Measurements from ENCODE around the gene FAM222B.

The FAM222B gene

DNA sequence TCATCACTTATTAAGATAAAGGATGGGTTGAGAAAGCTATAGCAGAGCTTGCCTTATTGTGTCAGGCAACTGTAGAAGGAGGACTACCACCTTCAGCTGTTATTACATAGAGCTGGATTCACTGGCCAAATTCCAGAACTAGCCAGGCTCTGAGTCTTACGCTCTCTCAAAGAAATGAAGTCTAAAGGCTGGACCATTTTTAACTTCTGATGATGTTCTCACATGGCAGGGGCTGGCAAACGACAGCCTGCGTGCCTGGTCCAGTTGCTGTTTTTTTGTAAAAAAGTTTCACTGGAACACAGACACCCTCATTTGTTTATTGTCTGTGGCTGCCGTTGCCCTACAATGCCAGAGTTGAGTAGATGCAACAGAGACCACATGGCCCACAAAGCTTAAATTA lies 77.6 kb downstream of the FAM222B start:
- no peak for DNase-seq

DNA sequence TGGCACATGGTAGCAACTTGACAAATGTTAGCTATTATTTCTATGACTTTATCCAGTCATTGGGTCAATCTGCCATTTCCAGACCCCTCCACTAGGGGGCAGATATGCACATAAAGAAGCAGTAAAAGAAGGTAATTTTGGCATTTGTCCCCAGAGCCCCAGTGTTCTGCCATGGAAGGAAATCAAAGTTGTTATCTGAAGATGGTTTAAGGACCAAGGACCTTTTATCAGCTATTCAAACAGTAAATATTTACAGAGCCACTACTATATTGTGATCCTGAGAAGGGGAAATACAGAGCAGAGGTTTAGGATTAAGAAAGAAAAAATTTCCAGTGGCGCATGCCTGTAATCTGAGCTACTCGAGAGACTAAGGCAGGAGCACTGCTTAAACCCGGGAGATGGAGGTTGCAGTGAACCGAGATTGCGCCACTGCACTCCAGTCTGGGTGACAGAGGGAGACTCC lies 78.8 kb downstream of the FAM222B start:
- DNase-seq, result peak; percentile 66

DNA sequence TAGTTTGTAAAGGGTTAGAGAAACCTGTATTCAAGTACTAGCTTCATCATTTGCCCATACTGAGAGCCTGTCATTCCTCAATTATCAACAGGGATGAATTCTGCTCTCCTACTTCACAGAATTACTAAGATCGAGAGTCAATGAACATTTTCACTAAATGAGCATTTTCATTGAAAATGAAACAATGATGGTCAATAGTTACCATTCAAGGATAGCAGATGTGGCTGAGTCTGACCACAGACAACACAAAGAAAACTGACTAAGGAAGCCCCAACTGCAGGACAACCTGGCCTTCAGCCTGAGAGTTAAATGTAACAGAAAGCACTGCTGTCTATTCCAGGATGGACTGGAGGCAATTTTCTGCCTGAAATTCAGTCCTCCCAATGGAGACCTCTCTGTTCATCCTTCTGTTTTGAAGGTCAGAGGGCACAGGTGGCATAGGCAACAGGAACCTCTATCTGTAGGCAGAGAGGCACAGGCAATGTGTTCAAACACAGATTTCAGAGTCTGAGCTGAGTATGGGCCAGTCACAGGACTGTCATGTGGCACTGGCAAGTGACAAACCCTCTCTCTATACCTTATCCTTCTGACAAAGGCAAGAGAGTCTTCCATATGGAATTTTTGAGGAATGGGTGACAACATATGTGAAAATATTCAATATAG lies 79.3 kb downstream of the FAM222B start:
- no peak for DNase-seq

DNA sequence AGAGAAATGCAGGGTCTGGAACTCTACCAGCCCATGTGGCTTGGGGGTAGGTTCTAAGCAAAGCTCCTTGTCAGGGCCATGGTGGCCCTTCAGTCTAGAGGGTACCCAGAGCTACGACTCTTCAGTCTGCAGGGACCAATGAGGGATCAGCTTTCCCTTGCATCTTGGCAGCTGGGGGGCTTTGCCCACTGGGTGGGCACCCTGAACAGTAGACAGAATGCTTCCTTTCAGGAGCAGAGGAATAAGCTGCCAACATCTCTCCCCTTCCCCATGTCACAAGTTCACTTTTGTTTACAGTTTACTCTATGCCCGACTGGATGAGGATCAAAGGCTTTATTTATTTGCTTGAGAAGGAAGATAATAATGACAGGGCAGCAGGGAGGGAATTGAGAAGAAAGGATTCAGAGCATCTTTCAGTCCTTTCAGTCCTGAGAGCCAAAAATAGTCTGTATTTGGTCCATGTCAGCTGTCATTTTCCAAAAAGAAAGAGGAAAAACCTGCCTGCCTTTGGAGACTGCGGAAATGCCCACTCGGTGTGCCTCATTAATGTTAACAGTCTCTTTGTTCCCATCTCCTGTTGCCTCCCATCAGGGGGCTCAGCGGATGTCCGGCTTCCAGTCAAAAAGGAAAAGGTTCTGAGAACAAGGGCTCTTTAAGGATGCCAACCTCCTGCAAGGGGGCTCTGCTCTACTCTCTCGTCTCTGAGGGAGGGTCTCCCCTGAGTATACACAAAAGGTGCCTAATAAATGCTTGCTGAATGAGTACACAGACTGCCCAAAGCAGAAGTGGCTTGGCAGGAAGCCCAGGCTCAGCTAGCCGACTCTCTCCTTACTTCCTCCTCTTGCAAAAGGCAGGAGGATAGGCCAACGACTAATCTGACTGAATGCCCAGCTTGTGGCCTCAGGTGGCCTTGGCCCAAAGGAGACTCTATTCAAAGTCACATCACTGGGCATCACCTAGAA lies 81.7 kb downstream of the FAM222B start:
- DNase-seq, result peak; percentile 74

DNA sequence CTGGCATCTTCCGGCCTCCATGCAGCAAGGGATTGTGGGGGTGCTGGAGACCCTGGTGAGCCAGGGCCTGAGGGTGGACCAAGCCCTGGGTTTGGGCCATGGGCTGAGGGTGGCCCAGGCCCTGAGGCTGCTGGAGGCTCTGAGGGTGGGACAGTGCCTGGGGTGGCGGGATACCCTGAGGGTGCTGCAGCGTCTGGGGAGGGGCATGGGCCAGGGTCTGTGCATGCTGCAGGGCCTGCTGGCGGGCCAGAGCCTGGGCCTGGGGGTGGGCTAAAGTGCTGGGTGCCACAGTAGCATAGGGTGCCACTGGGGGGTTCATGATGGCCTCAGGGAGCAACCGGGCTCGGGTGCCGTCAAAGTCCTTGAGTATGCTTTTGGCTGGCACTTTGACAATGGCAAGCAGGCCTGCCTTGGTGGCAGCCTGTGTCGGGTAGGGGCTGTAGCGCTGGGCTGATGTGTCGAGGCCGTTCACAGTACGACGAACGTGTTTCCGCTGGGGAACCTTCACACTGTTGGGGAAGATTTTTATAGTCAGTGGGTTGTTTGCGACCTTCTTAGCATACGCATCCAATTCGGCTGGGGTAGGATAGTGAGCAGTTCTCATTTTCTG lies 83.2 kb downstream of the FAM222B start:
- no peak for DNase-seq

DNA sequence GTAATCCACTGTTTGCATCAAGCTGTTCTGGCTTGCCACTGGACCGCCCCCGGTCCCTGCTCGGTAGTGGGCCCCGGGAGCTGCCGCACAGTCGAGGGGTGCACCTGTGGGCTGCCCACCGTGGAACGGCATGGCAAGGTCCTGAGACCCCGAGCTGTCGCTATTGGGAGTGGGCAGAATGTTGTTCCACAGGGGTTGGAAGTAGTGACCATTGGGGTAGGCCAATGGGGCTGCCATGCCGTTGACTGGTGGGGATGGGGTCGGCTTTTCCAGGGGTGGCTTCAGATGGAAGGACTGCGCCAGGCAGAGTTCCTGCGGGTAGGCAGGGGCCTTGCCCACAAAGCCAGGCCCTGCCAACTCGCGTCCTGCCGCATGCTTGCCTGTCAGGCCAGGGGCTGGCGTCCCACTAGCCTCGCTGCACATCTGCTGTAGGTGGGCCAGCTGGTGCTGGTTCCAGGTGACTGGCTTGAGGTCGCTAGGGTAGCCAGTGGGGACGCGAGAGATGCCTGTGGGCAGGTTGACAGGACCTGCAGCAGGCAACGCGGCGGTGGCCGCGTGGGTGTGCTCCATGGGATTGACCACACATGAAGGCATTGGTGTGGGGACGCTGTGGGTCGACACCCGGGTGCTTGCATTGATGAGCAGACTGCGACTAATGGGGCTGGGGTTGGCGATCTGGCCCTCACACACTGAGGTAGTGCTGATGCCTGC lies 84.0 kb downstream of the FAM222B start:
- no peak for DNase-seq

DNA sequence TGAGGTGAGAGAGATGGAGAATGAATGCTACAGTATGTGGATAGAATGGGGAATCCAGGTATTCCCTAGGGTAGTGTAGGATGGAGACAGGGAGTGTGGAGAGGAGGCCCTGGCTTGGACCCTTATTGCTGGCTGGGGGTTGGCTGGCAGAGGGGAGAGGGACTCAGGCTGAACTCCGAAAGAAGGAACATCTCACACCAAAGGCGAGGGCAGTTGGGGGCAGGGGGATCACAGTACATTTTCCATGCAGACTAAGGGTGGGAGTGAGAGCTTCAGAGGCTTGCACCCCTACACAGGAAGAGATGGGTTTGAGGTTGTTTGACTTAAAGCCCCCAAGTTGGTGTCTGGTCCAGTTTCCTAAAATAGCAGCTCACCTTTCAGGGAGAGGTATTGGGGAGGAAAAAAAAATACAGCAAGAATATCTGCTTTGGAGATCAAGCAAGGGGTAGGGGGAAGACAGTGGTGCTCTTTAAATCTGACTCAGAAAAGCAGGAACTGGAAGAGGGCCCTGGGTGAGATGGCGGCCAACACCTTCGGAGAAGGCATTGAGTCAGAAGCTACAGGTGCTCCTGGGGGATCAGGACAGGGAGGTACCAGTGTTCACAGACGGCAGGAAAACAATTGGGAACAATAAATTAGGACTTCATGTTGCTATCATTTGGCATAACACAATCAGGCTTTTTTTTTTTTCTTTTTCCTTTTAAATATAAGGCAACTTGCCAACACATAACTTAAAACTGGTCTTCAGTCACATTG lies 86.4 kb downstream of the FAM222B start:
- no peak for DNase-seq

DNA sequence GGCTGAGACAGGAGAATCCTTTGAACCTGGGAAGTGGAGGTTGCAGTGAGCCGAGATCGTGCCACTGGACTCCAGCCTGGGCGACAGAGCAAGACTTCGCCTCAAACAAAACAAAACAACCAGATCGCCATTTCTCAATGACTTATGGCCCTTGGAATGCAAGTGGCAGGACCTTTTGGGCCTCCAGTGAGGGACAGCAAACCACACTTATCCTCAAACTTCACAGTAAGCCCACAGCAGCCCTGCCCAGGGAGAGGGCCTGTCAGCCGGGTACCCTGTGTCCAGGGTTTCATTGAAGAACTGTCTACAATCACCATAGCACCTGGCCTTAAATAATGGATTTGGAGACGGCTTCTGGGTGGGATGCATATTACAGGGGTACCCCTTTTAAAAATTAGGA lies 87.1 kb downstream of the FAM222B start:
- DNase-seq, result no peak

DNA sequence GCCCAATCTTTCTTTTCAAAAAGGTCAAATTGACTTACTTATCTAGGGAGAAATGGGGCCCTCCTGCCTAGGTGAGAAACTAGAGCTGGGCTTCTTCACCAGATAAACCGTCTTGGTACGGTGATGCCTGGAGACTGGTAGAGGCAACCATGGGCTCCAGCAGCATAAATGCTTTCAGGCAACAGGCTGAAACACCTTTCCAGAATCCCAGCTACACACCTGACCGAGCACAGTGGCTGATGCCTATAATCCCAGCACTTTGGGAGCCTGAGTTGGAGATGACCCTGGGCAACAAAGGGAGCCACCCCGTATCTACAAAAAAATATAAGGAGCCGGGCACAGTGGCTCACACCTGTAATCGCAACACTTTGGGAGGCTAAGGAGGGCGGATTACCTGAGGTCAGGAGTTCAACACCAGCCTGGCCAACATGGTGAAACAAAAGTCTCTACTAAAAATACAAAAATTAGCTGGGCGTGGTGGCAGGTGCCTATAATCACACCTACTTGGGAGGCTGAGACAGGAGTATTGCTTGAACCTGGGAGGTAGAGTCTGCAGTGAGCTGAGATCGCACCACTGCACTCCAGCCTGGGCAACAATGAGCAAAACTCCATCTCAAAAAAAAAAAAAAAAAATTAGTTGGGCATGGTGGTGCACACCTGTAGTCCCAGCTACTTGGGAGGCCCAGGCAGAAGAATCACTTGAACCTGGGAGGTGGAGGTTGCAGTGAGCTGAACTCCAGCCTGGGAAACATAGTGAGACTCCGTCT lies 90.8 kb downstream of the FAM222B start:
- no peak for DNase-seq

DNA sequence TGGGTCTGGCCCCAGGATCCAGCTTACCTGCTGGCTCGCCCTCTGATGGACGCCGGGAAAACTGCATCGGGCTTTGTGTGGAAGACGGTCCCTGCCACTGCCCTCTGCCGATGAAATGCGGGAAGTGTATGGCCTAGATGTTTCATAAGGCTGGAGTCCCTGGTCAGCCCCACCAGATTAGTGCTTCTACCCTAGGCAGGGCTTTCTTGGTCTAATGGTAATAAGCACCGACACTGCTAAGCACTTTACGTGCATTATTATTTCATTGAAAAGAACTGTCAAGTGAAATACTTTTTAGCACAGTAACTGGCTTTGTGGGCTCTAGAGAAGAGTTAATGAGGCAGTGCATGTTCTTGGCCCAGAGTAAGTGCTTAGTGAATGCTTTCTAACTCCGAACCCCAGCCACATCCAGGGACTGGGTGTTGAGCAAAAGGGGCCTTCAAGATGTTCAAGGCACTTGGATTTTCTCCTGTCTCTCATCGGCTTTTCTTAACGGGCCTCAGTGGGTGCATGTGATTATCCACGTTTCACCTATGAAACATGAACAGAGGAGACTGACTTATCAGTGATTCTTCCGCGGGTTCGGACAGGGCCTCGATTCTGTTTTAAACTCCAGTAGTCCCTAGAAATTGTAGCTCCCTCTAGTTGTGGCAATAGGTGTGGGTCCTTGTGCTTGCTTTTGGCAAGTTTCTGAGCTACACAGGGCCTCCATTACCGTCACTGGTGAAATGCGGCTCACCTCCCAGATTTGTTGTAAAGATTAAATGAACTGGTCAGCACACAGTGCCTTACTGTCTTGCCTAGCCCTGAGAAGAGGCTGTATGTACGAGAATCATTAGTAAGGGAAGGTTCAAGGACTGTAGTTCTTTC lies 92.2 kb downstream of the FAM222B start:
- DNase-seq, result peak; percentile 91

DNA sequence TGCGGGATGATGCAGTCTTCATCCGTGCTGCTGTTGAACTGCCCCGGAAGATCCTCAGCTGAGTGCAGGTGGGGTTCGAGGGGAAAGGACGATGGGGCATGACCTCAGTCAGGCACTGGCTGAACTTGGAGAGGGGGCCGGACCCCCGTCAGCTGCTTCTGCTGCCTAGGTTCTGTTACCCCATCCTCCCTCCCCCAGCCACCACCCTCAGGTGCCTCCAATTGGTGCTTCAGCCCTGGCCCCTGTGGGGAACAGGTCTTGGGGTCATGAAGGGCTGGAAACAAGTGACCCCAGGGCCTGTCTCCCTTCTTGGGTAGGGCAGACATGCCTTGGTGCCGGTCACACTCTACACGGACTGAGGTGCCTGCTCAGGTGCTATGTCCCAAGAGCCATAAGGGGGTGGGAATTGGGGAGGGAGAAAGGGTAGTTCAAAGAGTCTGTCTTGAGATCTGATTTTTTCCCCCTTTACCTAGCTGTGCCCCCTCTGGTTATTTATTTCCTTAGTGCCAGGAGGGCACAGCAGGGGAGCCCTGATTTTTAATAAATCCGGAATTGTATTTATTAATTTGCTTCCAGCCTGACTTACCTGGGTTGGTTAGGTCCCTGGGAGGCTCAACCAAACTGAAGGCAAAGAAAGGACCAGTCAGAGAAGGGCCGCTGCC lies 92.9 kb downstream of the FAM222B start:
- DNase-seq, result no peak

DNA sequence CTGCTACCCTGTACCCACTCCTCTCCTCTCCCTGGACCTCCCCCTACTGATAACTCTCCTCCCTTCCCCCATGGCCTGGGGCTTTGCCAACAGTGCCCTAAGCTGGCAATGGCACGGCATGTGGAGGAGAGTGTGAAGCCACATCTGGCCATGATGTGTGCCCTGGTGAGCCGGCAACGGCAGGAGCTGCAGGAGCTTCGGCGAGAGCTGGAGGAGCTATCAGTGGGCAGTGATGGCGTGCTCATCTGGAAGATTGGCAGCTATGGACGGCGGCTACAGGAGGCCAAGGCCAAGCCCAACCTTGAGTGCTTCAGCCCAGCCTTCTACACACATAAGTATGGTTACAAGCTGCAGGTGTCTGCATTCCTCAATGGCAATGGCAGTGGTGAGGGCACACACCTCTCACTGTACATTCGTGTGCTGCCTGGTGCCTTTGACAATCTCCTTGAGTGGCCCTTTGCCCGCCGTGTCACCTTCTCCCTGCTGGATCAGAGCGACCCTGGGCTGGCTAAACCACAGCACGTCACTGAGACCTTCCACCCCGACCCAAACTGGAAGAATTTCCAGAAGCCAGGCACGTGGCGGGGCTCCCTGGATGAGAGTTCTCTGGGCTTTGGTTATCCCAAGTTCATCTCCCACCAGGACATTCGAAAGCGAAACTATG lies 93.6 kb downstream of the FAM222B start:
- no peak for DNase-seq

DNA sequence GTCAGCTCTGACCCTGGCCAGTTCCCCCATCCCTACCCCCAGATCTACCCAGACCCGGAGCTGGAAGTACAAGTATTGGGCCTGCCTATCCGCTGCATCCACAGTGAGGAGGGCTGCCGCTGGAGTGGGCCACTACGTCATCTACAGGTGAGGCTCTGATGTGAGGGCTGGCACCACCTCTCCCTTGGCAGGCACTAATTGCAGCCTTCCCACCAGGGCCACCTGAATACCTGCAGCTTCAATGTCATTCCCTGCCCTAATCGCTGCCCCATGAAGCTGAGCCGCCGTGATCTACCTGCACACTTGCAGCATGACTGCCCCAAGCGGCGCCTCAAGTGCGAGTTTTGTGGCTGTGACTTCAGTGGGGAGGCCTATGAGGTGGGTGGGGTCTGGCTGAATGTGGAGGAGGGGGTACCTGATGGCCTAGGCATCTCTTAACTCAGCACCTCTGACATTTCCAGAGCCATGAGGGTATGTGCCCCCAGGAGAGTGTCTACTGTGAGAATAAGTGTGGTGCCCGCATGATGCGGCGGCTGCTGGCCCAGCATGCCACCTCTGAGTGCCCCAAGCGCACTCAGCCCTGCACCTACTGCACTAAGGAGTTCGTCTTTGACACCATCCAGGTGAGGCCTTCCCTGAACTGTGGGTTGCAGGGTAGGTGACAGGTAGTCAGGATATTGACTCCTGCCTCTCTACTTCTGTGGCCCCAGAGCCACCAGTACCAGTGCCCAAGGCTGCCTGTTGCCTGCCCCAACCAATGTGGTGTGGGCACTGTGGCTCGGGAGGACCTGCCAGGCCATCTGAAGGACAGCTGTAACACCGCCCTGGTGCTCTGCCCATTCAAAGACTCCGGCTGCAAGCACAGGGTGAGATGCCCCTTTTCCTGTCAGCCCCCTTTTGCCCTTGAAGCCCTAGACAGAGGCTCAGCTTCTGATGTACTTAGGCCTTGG lies 94.5 kb downstream of the FAM222B start:
- DNase-seq, result no peak

DNA sequence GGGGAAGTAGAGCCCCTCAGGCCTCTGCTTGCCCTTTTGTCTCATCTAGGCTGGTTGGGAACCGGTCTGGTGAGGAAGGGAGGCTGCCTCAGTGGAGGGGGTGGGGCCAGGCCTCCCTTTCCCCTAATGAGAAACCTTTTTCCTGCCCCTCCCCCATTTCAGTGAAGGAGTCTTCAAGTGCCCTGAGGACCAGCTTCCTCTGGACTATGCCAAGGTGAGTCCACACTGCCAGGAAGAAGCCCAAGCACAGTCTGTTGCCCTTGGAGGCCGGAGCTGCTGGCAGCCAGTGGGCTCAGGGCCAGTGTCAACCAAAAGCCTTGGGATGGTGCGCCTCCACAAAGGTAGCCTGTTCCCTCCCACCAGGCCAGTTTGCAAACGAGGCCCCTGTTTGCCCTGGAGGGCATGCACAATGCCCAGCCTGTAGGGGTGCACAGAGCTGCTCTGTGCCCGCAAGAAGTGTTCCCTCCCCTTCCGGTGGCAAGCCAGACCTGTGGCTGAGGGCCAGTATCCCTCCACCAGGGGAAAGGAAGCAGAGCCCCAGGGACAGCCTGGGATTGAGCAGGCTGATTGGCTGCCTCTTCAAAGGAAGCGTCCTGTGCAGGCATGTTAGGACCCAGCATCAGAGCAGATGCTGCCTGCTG lies 95.4 kb downstream of the FAM222B start:
- no peak for DNase-seq

DNA sequence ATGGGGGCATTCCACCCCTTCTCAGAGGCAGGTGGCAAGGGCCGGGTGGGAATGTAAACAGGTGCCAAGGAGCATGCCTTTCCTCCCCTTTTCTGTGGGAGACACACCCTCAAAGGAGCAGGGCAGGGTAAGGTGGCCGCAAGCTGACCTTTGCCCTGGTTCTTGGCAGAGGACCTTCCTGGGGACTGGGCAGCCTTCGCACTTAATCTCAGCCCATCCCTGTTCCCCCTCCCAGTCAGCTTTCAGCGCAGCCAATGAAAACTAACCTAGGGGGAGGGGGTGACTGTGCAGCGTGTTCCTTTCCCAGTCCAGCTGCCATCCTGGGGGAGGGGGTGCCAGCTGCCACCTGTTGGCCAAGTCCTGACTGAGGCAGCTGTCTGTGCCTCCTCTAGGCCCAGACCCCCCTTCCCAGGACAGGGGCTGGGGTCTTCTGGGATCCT lies 96.0 kb downstream of the FAM222B start:
- DNase-seq, result peak; percentile 13

DNA sequence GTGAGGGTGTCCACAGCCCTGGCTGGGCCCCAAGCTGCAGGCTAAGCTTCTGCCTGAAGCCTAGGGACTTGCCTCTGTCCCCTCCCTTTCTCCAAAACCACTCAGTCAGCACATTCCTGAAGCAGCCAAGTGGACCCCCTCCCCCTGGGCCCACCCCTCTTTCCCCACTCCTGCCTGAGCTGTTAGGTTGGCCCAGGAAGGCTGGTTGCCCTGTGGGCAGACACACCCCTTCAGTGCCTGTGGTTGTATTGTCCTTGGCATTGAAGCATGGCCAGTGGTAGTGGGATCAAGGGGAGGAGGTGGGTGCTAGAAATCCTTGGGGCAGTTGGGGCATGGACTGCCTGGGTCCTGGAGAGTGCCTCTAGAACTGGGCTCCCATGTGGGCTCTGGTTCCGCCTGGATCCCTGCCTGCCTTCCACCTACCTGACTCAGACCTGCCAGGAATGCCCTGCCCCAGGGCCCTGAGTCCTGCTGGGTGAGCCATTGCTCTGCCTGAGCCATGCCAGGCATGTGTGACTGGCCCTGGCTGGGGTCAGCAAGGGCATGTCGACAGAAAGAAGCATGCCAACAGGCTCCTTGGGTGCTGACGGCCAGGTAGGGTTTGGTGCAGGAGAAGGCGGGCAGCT lies 96.7 kb downstream of the FAM222B start:
- DNase-seq, result no peak
